GM04504 (cell line): ENCODE data around the gene ZNF324.
"Not testable (repeated sequence)": the region's sequence is repeated elsewhere in the genome, so short reads cannot be mapped to it uniquely, and the experiment has no call there.

ENCODE experiments used
- DNase-seq: peaks from one replicate; pipeline ENCODE4 v3.0.0-alpha.2; 2012; ENCODE audit warnings: low read depth

The ZNF324 gene

GRCh38 chr19:58500242-58500641 is 33.4 kb downstream of the ZNF324 start:
- DNase-seq, result no peak

GRCh38 chr19:58507602-58508223 is 40.8 kb downstream of the ZNF324 start:
- not testable (repeated sequence) for DNase-seq

- DNase-seq, result no peak
These were observed 42.8 kb downstream of the ZNF324 start for GRCh38 chr19:58509731-58510083.

GRCh38 chr19:58510084-58510862 is 43.4 kb downstream of the ZNF324 start:
- no peak for DNase-seq

- DNase-seq, result no peak
These were observed 44.7 kb downstream of the ZNF324 start, which contains the start of gene SLC27A5 for GRCh38 chr19:58511353-58512208. Gene SLC27A5 (minus strand): TSS chr19:58511992. CDS start chr19:58511955, 37 bp downstream.

GRCh38 chr19:58513213-58513693 is 46.4 kb downstream of the ZNF324 start:
- no peak for DNase-seq

GRCh38 chr19:58513694-58514563 is 47.0 kb downstream of the ZNF324 start:
- peak; percentile 60 for DNase-seq

- DNase-seq, result no peak
These were observed 47.7 kb downstream of the ZNF324 start for GRCh38 chr19:58514564-58515022.

GRCh38 chr19:58515259-58515658 is 48.4 kb downstream of the ZNF324 start:
- DNase-seq, result no peak

- DNase-seq, result no peak
These were observed 49.5 kb downstream of the ZNF324 start for GRCh38 chr19:58516246-58516836.

- DNase-seq, result no peak
These were observed 50.3 kb downstream of the ZNF324 start for GRCh38 chr19:58516964-58517833.

GRCh38 chr19:58518256-58519086 is 51.6 kb downstream of the ZNF324 start:
- no peak for DNase-seq

- peak; percentile 48 for DNase-seq
These were observed 52.1 kb downstream of the ZNF324 start for GRCh38 chr19:58519087-58519354.

GRCh38 chr19:58519355-58520256 is 52.7 kb downstream of the ZNF324 start, which contains the start of gene ZBTB45:
Gene ZBTB45 (minus strand): TSS chr19:58519810. CDS start chr19:58517673, 2,137 bp downstream.
- DNase-seq, result peak; percentile 91

- DNase-seq, result no peak
These were observed 53.3 kb downstream of the ZNF324 start for GRCh38 chr19:58520257-58520599.

GRCh38 chr19:58521651-58522050 is 54.8 kb downstream of the ZNF324 start:
- DNase-seq, result no peak

- DNase-seq, result no peak
These were observed 55.8 kb downstream of the ZNF324 start for GRCh38 chr19:58522709-58523108.
